Endothelial cell of umbilical vein (primary cell): ENCODE measurements around the gene OSBP2. TPM values are rescaled to one million over a fixed set of nuclear protein-coding genes. Genes with fewer than 3 reads are reported as not detected.

Experiments
- BruUV-seq: library from RNA; stranded (reverse); fragments of 400-500 nt; replicated peaks from 2 replicates; lab custom pipeline; 2021; lab: Mats Ljungman, UMichigan
- CTCF ChIA-PET: fragments of 300-600, 350-600 bp; sonication (Branson Sonifier 250); formaldehyde crosslinking; loops from one replicate; lab custom pipeline; 2021; ENCODE audit warnings: antibody characterized with exemption, inconsistent platforms; lab: Charles Lee
- POLR2A ChIA-PET: fragments of 300-600, 350-600 bp; sonication (Branson Sonifier 250); formaldehyde crosslinking; loops from one replicate; lab custom pipeline; 2021; ENCODE audit warnings: antibody characterized with exemption, inconsistent platforms; lab: Charles Lee
- DNase-seq: peaks from one replicate; pipeline ENCODE4 v3.0.0-alpha.2; 2011; ENCODE audit warnings: low read depth, low spot score
- FAIRE-seq: peaks from 2 replicates; lab custom pipeline; 2011; peaks lifted over from hg19 to GRCh38; lab: Jason Lieb, UNC
- H2AFZ ChIP-seq: 2 replicates; pipeline ENCODE4 v1.6.0; 2012; ENCODE audit warnings: low read depth, low read length, control low read depth, inconsistent platforms
- H3K27ac ChIP-seq: 2 replicates; pipeline ENCODE4 v1.5.1; 2011; ENCODE audit warnings: low read depth, mild to moderate bottlenecking, control low read depth, low read length, moderate library complexity; ENCODE audit not compliant: insufficient read depth
- H3K27me3 ChIP-seq, 2 experiments: 2 replicates each; pipeline versions ENCODE4 v1.6.0 to v1.6.1; 2011; ENCODE audit warnings: low read length in 2 of 2, mixed read lengths in 1 of 2; ENCODE audit not compliant: control insufficient read depth in 2 of 2, insufficient read depth in 2 of 2
- H3K36me3 ChIP-seq, 2 experiments: 2 replicates in 1 of 2; 3 replicates in 1 of 2; pipeline ENCODE4 v1.5.1; 2011; ENCODE audit warnings: low read length in 2 of 2, mild to moderate bottlenecking in 1 of 2, moderate library complexity in 1 of 2; ENCODE audit not compliant: control insufficient read depth in 2 of 2, insufficient read depth in 2 of 2; ENCODE audit errors: extremely low read depth in 1 of 2
- H3K4me1 ChIP-seq: 3 replicates; pipeline ENCODE4 v1.5.1; 2011; ENCODE audit warnings: mild to moderate bottlenecking, low read length; ENCODE audit not compliant: control insufficient read depth, insufficient read depth; ENCODE audit errors: extremely low read depth
- H3K4me2 ChIP-seq: 2 replicates; pipeline ENCODE4 v1.6.1; 2011; ENCODE audit warnings: low read length, control low read depth, mixed read lengths; ENCODE audit not compliant: insufficient read depth
- H3K4me3 ChIP-seq, 3 experiments: fragments of 200-600 bp in 1 of 3; sonication (generic), shearing (Covaris generic) in 1 of 3; replicated peaks in 1 of 3; 2 replicates each; pipeline ENCODE4 v1.5.1; 2011 to 2016; ENCODE audit warnings: control low read depth in 3 of 3, low read length in 3 of 3, mild to moderate bottlenecking in 2 of 3, inconsistent platforms in 1 of 3, low read depth in 1 of 3, moderate library complexity in 1 of 3; ENCODE audit not compliant: insufficient read depth in 1 of 3
- H3K79me2 ChIP-seq: 2 replicates; pipeline ENCODE4 v1.6.0; 2012; ENCODE audit warnings: low read length, inconsistent platforms; ENCODE audit not compliant: control insufficient read depth, insufficient read depth
- H3K9ac ChIP-seq: replicated peaks from 2 replicates; pipeline ENCODE3; 2011; ENCODE audit warnings: low read length, control low read depth; ENCODE audit not compliant: insufficient read depth; ENCODE audit errors: extremely low read depth
- H3K9me1 ChIP-seq: replicated peaks from 3 replicates; pipeline ENCODE4 v1.6.0; 2011; ENCODE audit warnings: mild to moderate bottlenecking, low read length; ENCODE audit not compliant: control insufficient read depth, insufficient read depth; ENCODE audit errors: extremely low read depth
- H3K9me3 ChIP-seq: replicated peaks from 2 replicates; pipeline ENCODE4 v1.5.1; 2012; ENCODE audit warnings: low read length, inconsistent platforms; ENCODE audit not compliant: control insufficient read depth, insufficient read depth
- H4K20me1 ChIP-seq: replicated peaks from 2 replicates; pipeline ENCODE3; 2011; ENCODE audit warnings: mild to moderate bottlenecking, low read length; ENCODE audit not compliant: control insufficient read depth, insufficient read depth; ENCODE audit errors: extremely low read depth
- EZH2 ChIP-seq: IDR thresholded peaks from 2 replicates; pipeline ENCODE4 v1.6.1; 2012; ENCODE audit warnings: borderline replicate concordance, low read depth, mild to moderate bottlenecking, moderate library complexity, low read length, inconsistent platforms; ENCODE audit not compliant: severe bottlenecking
- FOS ChIP-seq: IDR thresholded peaks from 2 replicates; pipeline ENCODE4 v1.6.1; 2011; ENCODE audit warnings: mild to moderate bottlenecking, low read length, moderate library complexity, borderline replicate concordance; ENCODE audit not compliant: insufficient read depth
- GATA2 ChIP-seq: IDR thresholded peaks from 2 replicates; pipeline ENCODE4 v1.7.0; 2011; ENCODE audit warnings: low read depth, mild to moderate bottlenecking, moderate library complexity, mixed read lengths, low read length; ENCODE audit not compliant: insufficient read length, insufficient read depth
- JUN ChIP-seq: IDR thresholded peaks from 2 replicates; pipeline ENCODE4 v1.6.1; 2011; ENCODE audit warnings: borderline replicate concordance, low read depth; ENCODE audit not compliant: insufficient read length, insufficient read depth
- MYC ChIP-seq: IDR thresholded peaks from one replicate; pipeline ENCODE4 v1.6.1; 2011; ENCODE audit warnings: mild to moderate bottlenecking, low read depth, low read length
- POLR2A ChIP-seq: IDR thresholded peaks from 2 replicates; pipeline ENCODE4 v1.6.1; 2012; ENCODE audit warnings: low read depth, mild to moderate bottlenecking, control low read depth, low read length
- POLR2AphosphoS5 ChIP-seq: IDR thresholded peaks from 2 replicates; pipeline ENCODE4 v1.6.1; 2012; ENCODE audit warnings: low read depth, mild to moderate bottlenecking, control low read depth, low read length, moderate library complexity; ENCODE audit not compliant: insufficient read depth
- dilution Hi-C: fragments of 300-500 bp; cut with MboI; formaldehyde crosslinking; loops from one replicate; pipeline ENCODE4 v1.15.0; 2019; ENCODE audit warnings: low sequenced_read_pairs; ENCODE audit not compliant: extremely low pct_ligation_motif_present
- intact Hi-C: fragments of 100-400 bp; cut with micrococcal nuclease; formaldehyde crosslinking; loops from one replicate; pipeline ENCODE4 v1.10.0; 2022
- polyA plus RNA-seq, 4 experiments: library from polyadenylated mRNA; depleted of rRNA in 3 of 4; stranded (reverse) in 3 of 4; unstranded in 1 of 4; fragments of >200 nt; gene quantifications; 2 replicates each; pipeline versions ENCODE4 v1.2.1 to v1.2.3, GENCODE V29; 2011 to 2012; ENCODE audit warnings: missing spikeins in 1 of 4
- total RNA-seq: library from RNA; stranded (reverse); gene quantifications from 2 replicates; pipeline ENCODE4 v1.2.3, GENCODE V29; 2021
- TF ChIP-seq, protein P1 (sequence below): IDR thresholded peaks from 2 replicates; pipeline ENCODE4 v1.6.1; 2011; ENCODE audit not compliant: insufficient read depth, insufficient read length
- TF ChIP-seq, protein P2 (sequence below), 2 donors: IDR thresholded peaks; 1 replicate in 1 of 2; 2 replicates in 1 of 2; pipeline ENCODE4 v1.5.1; 2011; ENCODE audit warnings: low read length in 2 of 2, mild to moderate bottlenecking in 2 of 2, moderate library complexity in 2 of 2, control low read depth in 1 of 2, inconsistent platforms in 1 of 2, low read depth in 1 of 2; ENCODE audit not compliant: insufficient read depth in 1 of 2; ENCODE audit errors: extremely low read depth in 1 of 2

OSBP2 gene
- total and polyA plus RNA-seq, 2 donors (not counting 3 experiments of a cell fraction or from before 2014, with no cell fraction given) = 4.1 to 7.5 TPM

DNA sequence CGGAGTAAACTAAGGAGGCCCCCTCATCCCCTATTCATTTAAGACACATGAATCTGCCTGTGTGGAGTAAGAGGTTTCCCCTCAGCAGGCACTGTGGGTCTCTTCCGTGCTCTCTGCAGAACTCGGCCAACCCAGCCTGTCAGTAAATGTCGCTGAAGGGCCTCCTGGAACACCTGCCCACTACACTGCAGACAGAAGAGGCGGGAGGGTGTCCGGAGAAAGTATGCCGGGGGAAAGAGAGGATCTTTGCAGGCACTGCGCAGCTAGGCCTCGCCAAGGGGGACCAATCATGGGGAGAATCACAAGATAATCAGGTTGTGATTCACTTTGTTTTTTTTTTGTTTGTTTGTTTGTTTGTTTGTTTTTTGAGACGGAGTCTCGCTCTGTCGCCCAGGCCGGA is 163.1 kb downstream of the OSBP2 start:
- POLR2A ChIA-PET = no interaction called here
- no TSS peak for BruUV-seq
- Histone ChIP-seq H3K4me1 (no peaks in the 10 kb centered on the region), H3K27me3 (no peaks in the 10 kb centered on the region), H3K4me2 (no peak overlapping the region), H2AFZ (no peak overlapping the region), H3K79me2 (no peaks in the 10 kb centered on the region), H3K4me3 (no peak overlapping the region), H3K9me3 (no peaks in the 10 kb centered on the region), H3K36me3 (no peaks in the 10 kb centered on the region), H3K9me1 (no peaks in the 10 kb centered on the region), H3K27ac (no peak overlapping the region), H4K20me1 (no peaks in the 10 kb centered on the region), H3K9ac (no peak overlapping the region)
- intact Hi-C loops = no loop called here
- dilution Hi-C loops = no loop called here
- DNase-seq = no peak
- no peak for FAIRE-seq
- CTCF ChIA-PET = interaction anchor here (1.2 kb wide), 1 partner anchor 13 kb away, joined by 3 read pairs; no protein-coding TSS in a partner anchor
- TF ChIP-seq EZH2 (no peak), GATA2 (no peak)

DNA sequence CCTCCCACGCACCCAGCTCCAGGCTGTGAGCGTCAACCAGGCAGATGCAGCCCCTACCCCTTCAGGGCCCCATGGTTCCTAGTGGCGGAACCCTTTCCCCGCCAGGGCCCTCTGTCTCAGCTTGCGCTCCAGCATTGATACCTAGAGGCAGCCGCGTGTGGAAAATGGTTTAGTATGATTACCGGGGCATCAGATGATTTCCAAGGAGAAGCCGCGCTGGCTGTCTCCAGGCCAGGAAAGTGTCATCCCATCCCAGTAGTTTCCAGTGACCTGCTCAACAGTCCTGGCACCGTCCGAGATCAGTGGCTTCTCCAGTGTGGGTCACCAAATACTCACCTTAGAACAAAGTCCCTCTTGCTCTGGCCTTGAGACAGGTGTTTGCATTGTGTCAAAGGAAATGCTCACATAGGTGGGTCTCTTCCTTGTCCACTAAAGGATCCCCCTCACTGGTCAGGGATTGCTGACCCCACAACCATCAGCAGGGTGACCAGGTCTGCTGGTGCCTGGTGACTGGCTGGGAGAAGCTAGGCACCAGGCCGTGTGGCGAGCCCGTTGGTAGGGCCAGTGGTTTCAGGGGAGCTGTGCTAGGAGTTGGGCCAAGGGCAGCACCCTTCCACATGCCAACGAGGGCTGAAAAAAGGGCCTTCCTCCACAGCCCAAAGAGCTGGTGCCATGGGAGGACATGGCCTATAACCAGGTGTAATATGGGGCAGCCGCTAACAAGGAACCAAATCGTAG is 164.5 kb downstream of the OSBP2 start:
- POLR2A ChIA-PET = no interaction called here
- no peaks in the 10 kb centered on the region for H3K36me3 ChIP-seq
- no peaks in the 10 kb centered on the region for H3K9me3 ChIP-seq
- no peaks in the 10 kb centered on the region for H3K4me1 ChIP-seq
- DNase-seq = no peak
- FAIRE-seq = no peak
- H3K4me2 ChIP-seq = no peak overlapping the region
- CTCF ChIA-PET = no interaction called here
- no peak overlapping the region for H3K9ac ChIP-seq
- no peaks in the 10 kb centered on the region for H3K9me1 ChIP-seq
- TF ChIP-seq FOS = no peak
- TF ChIP-seq EZH2 = no peak
- no peak for TF ChIP-seq MYC
- TF ChIP-seq, protein P1, sequence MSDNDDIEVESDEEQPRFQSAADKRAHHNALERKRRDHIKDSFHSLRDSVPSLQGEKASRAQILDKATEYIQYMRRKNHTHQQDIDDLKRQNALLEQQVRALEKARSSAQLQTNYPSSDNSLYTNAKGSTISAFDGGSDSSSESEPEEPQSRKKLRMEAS = no peak
- TF ChIP-seq POLR2AphosphoS5 = no peak
- TF ChIP-seq JUN = no peak
- no peak for TF ChIP-seq GATA2
- no peak for TF ChIP-seq POLR2A
- TF ChIP-seq, protein P2, sequence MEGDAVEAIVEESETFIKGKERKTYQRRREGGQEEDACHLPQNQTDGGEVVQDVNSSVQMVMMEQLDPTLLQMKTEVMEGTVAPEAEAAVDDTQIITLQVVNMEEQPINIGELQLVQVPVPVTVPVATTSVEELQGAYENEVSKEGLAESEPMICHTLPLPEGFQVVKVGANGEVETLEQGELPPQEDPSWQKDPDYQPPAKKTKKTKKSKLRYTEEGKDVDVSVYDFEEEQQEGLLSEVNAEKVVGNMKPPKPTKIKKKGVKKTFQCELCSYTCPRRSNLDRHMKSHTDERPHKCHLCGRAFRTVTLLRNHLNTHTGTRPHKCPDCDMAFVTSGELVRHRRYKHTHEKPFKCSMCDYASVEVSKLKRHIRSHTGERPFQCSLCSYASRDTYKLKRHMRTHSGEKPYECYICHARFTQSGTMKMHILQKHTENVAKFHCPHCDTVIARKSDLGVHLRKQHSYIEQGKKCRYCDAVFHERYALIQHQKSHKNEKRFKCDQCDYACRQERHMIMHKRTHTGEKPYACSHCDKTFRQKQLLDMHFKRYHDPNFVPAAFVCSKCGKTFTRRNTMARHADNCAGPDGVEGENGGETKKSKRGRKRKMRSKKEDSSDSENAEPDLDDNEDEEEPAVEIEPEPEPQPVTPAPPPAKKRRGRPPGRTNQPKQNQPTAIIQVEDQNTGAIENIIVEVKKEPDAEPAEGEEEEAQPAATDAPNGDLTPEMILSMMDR (IDR thresholded peaks at IDR 0.05; ENCODE audit: extremely low read depth in 1 of 2, insufficient read depth in 1 of 2, low read depth in 1 of 2, low read length in 2 of 2) = no peak
- H4K20me1 ChIP-seq = no peaks in the 10 kb centered on the region
- intact Hi-C loops = no loop called here
- H3K27me3 ChIP-seq = no peaks in the 10 kb centered on the region
- dilution Hi-C loops = no loop called here
- H3K27ac ChIP-seq = no peak overlapping the region
- H3K4me3 ChIP-seq = no peak overlapping the region
- no peak overlapping the region for H2AFZ ChIP-seq
- H3K79me2 ChIP-seq = no peaks in the 10 kb centered on the region
- BruUV-seq = no TSS peak
